Trophoblast cell (in vitro differentiated cells and primary cell): ENCODE measurements around the gene SRGAP2B.
"Not testable (repeated sequence)": the region's sequence is repeated elsewhere in the genome, so short reads cannot be mapped to it uniquely, and the experiment has no call there.

Experiments
- DNase-seq, 2 donors: peaks; one replicate each; pipeline ENCODE4 v3.0.0-alpha.2; 2016
- H2AFZ ChIP-seq: 2 replicates; pipeline ENCODE4 v1.6.1; 2013; ENCODE audit warnings: low read length, moderate library complexity, mild to moderate bottlenecking; ENCODE audit not compliant: insufficient read depth, poor library complexity
- H2AK5ac ChIP-seq: 2 replicates; pipeline ENCODE4 v1.6.1; 2013; ENCODE audit warnings: mild to moderate bottlenecking, low read length
- H2BK120ac ChIP-seq: 2 replicates; pipeline ENCODE4 v1.6.1; 2013; ENCODE audit warnings: low read length, mild to moderate bottlenecking, moderate library complexity; ENCODE audit not compliant: insufficient read depth, poor library complexity
- H2BK12ac ChIP-seq: 2 replicates; pipeline ENCODE4 v1.6.1; 2013; ENCODE audit warnings: mild to moderate bottlenecking, low read length, moderate library complexity
- H2BK5ac ChIP-seq: 2 replicates; pipeline ENCODE4 v1.6.1; 2013; ENCODE audit warnings: low read length, low read depth, moderate library complexity, mild to moderate bottlenecking; ENCODE audit not compliant: poor library complexity
- H3K14ac ChIP-seq: 2 replicates; pipeline ENCODE4 v1.6.1; 2013; ENCODE audit warnings: mild to moderate bottlenecking, low read length
- H3K18ac ChIP-seq: 2 replicates; pipeline ENCODE4 v1.6.1; 2013; ENCODE audit warnings: mild to moderate bottlenecking, low read length
- H3K23ac ChIP-seq: 2 replicates; pipeline ENCODE4 v1.6.1; 2013; ENCODE audit warnings: low read length
- H3K27ac ChIP-seq: 2 replicates; pipeline ENCODE4 v1.5.1; 2013; ENCODE audit warnings: low read depth, mild to moderate bottlenecking, inconsistent platforms, low read length, moderate library complexity
- H3K27me3 ChIP-seq: 2 replicates; pipeline ENCODE4 v1.6.1; 2013; ENCODE audit warnings: inconsistent platforms, mild to moderate bottlenecking, low read length, moderate library complexity; ENCODE audit not compliant: insufficient read depth
- H3K36me3 ChIP-seq, 2 experiments: 1 replicate in 1 of 2; 2 replicates in 1 of 2; pipeline ENCODE4 v1.6.1; 2013; ENCODE audit warnings: low read length in 2 of 2, mild to moderate bottlenecking in 2 of 2, moderate library complexity in 1 of 2; ENCODE audit not compliant: insufficient read depth in 2 of 2, control insufficient read depth in 1 of 2
- H3K4ac ChIP-seq: 2 replicates; pipeline ENCODE4 v1.6.1; 2013; ENCODE audit warnings: low read depth, mild to moderate bottlenecking, low read length, moderate library complexity
- H3K4me1 ChIP-seq, 2 experiments: 1 replicate in 1 of 2; 2 replicates in 1 of 2; pipeline ENCODE4 v1.6.1; 2013; ENCODE audit warnings: low read length in 2 of 2, mild to moderate bottlenecking in 2 of 2, moderate library complexity in 1 of 2; ENCODE audit not compliant: insufficient read depth in 2 of 2, control insufficient read depth in 1 of 2
- H3K4me2 ChIP-seq: 2 replicates; pipeline ENCODE4 v1.6.1; 2013; ENCODE audit warnings: inconsistent platforms, mild to moderate bottlenecking, low read length, moderate library complexity
- H3K4me3 ChIP-seq: 2 replicates; pipeline ENCODE4 v1.5.1; 2013; ENCODE audit warnings: mild to moderate bottlenecking, low read depth, low read length, inconsistent platforms
- H3K79me1 ChIP-seq: one replicate; pipeline ENCODE4 v1.6.1; 2013; ENCODE audit warnings: low read length
- H3K79me2 ChIP-seq: 2 replicates; pipeline ENCODE4 v1.6.1; 2013; ENCODE audit warnings: low read length, mild to moderate bottlenecking; ENCODE audit not compliant: control insufficient read depth, insufficient read depth, poor library complexity
- H3K9ac ChIP-seq: 2 replicates; pipeline ENCODE4 v1.6.1; 2013; ENCODE audit warnings: mild to moderate bottlenecking, low read length
- H3K9me3 ChIP-seq: 2 replicates; pipeline ENCODE4 v1.6.1; 2013; ENCODE audit warnings: low read depth, mild to moderate bottlenecking, control low read depth, inconsistent platforms, low read length; ENCODE audit not compliant: insufficient read depth
- H4K12ac ChIP-seq: 2 replicates; pipeline ENCODE4 v1.6.1; 2013; ENCODE audit warnings: low read depth, mild to moderate bottlenecking, low read length, moderate library complexity
- H4K8ac ChIP-seq: 2 replicates; pipeline ENCODE4 v1.6.1; 2013; ENCODE audit warnings: low read depth, mild to moderate bottlenecking, low read length, moderate library complexity
- H4K91ac ChIP-seq: one replicate; pipeline ENCODE4 v1.6.1; 2013; ENCODE audit warnings: low read depth, mild to moderate bottlenecking, low read length, moderate library complexity
- WGBS: extraction: QIAGEN DNeasy Blood & Tissue Kit; methylation state at CpG from one replicate; pipeline ENCODE4 v1.1.7; 2013; ENCODE audit warnings: missing lambda C conversion rate; ENCODE audit not compliant: insufficient read length, insufficient coverage; ENCODE audit errors: extremely low coverage; 5-methylcytosine and 5-hydroxymethylcytosine counted together

SRGAP2B gene

GRCh38 chr1:144992915-144993314, 102.2 kb downstream of the SRGAP2B start:
- H4K8ac ChIP-seq, H3K4me3 ChIP-seq, H2BK120ac ChIP-seq, H3K27me3 ChIP-seq, H3K36me3 ChIP-seq, H3K27ac ChIP-seq, DNase-seq, H3K79me2 ChIP-seq, H3K4me1 ChIP-seq, H3K9me3 ChIP-seq, H3K9ac ChIP-seq, H2BK5ac ChIP-seq, H2AK5ac ChIP-seq, H3K14ac ChIP-seq, H3K23ac ChIP-seq, H3K79me1 ChIP-seq, H3K18ac ChIP-seq, H4K91ac ChIP-seq, H3K4me2 ChIP-seq, H4K12ac ChIP-seq, H2BK12ac ChIP-seq, H3K4ac ChIP-seq, H2AFZ ChIP-seq: not testable (repeated sequence)
- no CpG with 5 or more reads among the region's 1 CpG for whole genome bisulfite sequencing

DNA sequence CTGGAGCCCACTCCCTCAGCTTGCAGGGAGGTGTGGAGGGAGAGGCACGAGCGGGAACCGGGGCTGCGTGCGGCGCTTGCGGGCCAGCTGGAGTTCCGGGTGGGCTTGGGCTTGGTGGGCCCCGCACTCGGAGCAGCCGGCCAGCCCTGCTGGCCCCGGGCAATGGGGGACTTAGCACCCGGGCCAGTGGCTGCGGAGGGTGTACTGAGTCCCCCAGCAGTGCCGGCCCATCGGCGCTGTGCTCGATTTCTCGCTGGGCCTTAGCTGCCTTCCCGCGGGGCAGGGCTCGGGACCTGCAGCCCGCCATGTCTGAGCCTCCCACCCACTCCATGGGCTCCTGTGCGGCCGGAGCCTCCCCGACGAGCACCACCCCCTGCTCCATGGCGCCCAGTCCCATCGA, 104.5 kb downstream of the SRGAP2B start:
- not testable (repeated sequence) for H3K18ac ChIP-seq, H4K8ac ChIP-seq, H3K14ac ChIP-seq, H3K4me2 ChIP-seq, H2AFZ ChIP-seq, H2BK120ac ChIP-seq, H2BK12ac ChIP-seq, H3K4ac ChIP-seq, H3K4me3 ChIP-seq, H3K36me3 ChIP-seq, H3K79me2 ChIP-seq, H3K27ac ChIP-seq, DNase-seq, H3K23ac ChIP-seq, H3K79me1 ChIP-seq, H3K4me1 ChIP-seq, H3K9ac ChIP-seq, H3K9me3 ChIP-seq, H3K27me3 ChIP-seq, H4K12ac ChIP-seq, H2BK5ac ChIP-seq, H4K91ac ChIP-seq, H2AK5ac ChIP-seq
- no CpG with 5 or more reads among the region's 29 CpGs for WGBS

DNA sequence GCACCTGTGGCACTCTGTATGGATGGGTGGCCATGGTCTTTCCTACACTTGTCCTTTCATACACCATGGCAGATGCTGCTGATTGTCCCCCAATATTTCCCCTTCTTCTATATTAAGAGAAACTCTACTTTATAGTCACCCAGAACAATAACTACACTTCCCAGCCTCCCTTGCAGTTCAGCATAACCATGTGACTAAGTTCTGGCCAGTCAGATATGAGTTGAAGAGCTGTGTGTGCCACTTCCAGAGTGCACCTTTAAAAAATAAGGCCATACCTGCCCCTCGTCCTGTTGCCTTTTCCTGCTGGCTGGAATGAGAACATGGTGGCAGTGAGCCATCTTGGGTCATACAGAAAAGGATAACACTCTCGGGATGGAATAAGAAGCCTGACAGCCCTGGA, 108.0 kb downstream of the SRGAP2B start:
- H3K4me2 ChIP-seq, H3K79me1 ChIP-seq, H2BK5ac ChIP-seq, H2BK120ac ChIP-seq, H3K23ac ChIP-seq, H3K4me3 ChIP-seq, H2AFZ ChIP-seq, H3K4me1 ChIP-seq, H3K79me2 ChIP-seq, H3K14ac ChIP-seq, H3K18ac ChIP-seq, H3K27ac ChIP-seq, H3K4ac ChIP-seq, H4K8ac ChIP-seq, DNase-seq, H4K91ac ChIP-seq, H3K9me3 ChIP-seq, H4K12ac ChIP-seq, H3K36me3 ChIP-seq, H2BK12ac ChIP-seq, H3K9ac ChIP-seq, H2AK5ac ChIP-seq, H3K27me3 ChIP-seq: not testable (repeated sequence)
- no CpG with 5 or more reads among the region's 2 CpGs for WGBS

DNA sequence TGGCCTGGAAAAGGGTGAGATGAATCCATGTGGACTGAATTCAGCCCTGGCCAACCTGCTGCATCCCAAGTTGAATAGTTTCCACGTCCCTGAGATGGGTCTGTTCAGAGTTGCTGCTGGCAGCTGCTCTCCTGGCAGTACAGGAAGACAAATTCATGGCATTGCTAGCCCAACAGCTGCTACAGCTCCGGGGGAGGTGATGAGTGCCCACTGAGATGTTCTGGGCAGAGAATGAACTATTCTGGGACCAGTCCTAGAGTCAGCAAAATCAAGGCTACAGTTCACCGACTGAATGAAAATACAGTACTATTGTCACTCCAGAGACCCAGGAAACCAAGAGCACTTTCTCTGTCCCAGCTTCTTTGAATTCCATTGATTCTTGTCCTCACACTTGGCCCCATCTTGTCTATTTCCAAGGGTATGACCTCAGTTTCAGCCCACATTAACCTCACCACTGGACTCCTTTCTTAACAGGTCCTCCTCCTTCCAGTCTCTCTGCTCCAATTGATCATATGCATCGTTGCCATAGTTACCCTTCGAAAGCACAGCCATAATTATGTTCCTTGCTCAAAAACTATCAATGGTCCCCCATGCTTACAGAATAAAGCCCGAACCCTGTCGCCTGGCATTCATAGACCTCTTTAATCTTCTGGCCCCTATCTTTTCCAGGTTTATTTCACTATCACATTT, 108.8 kb downstream of the SRGAP2B start:
- not testable (repeated sequence) for H3K4me1 ChIP-seq, H3K4me3 ChIP-seq, H4K91ac ChIP-seq, H3K27ac ChIP-seq, H3K23ac ChIP-seq, H2AFZ ChIP-seq, H2BK120ac ChIP-seq, H3K79me1 ChIP-seq, H3K27me3 ChIP-seq, H3K9ac ChIP-seq, H3K4ac ChIP-seq, H3K79me2 ChIP-seq, H3K4me2 ChIP-seq, DNase-seq, H2BK5ac ChIP-seq, H3K14ac ChIP-seq, H3K18ac ChIP-seq, H4K12ac ChIP-seq, H3K36me3 ChIP-seq, H2BK12ac ChIP-seq, H2AK5ac ChIP-seq, H4K8ac ChIP-seq, H3K9me3 ChIP-seq
- WGBS = no CpG with 5 or more reads among the region's 7 CpGs
